IPS-NIHi11 (cell line): Measurements from ENCODE around the gene PCDHGA8.
"Not testable (repeated sequence)": the region's sequence is repeated elsewhere in the genome, so short reads cannot be mapped to it uniquely, and the experiment has no call there.

Source experiments
- DNase-seq: peaks from one replicate; pipeline ENCODE4 v3.0.0; 2012; ENCODE audit warnings: mixed read lengths, low spot score

Gene PCDHGA8

GRCh38 chr5:141392429-141393198 lies at the start of gene PCDHGA8:
PCDHGA8 (plus strand) TSS chr5:141392633; CDS start chr5:141392814, 181 bp downstream.
- DNase-seq: no peak

GRCh38 chr5:141342773-141343172 lies 49.7 kb upstream of the PCDHGA8 start:
- DNase-seq: no peak

GRCh38 chr5:141343242-141343952 lies 49.0 kb upstream of the PCDHGA8 start, which contains the start of gene PCDHGA3:
PCDHGA3 (plus strand) TSS chr5:141343829; CDS start chr5:141344034, 205 bp downstream.
- DNase-seq: peak; percentile 43

- DNase-seq: no peak
Observed at GRCh38 chr5:141343953-141344463, 48.4 kb upstream of the PCDHGA8 start.

GRCh38 chr5:141345327-141345726 lies 47.1 kb upstream of the PCDHGA8 start:
- DNase-seq: no peak

GRCh38 chr5:141346017-141346416 lies 46.4 kb upstream of the PCDHGA8 start:
- DNase-seq: not testable (repeated sequence)

GRCh38 chr5:141349917-141350619 lies 42.4 kb upstream of the PCDHGA8 start, which contains the start of gene PCDHGB1:
PCDHGB1 (plus strand) TSS chr5:141350099; CDS start chr5:141350261, 162 bp downstream.
- peak; percentile 75 for DNase-seq

GRCh38 chr5:141351591-141351990 lies 40.8 kb upstream of the PCDHGA8 start:
- no peak for DNase-seq

GRCh38 chr5:141354900-141355469 lies 37.4 kb upstream of the PCDHGA8 start, which contains the start of gene PCDHGA4:
PCDHGA4 (plus strand) TSS chr5:141355021; CDS start chr5:141355108, 87 bp downstream.
- no peak for DNase-seq

GRCh38 chr5:141355641-141356040 lies 36.8 kb upstream of the PCDHGA8 start:
- no peak for DNase-seq

- no peak for DNase-seq
Observed at GRCh38 chr5:141356133-141356532, 36.3 kb upstream of the PCDHGA8 start.

GRCh38 chr5:141356950-141357349 lies 35.5 kb upstream of the PCDHGA8 start:
- no peak for DNase-seq

- peak; percentile 41 for DNase-seq
Observed at GRCh38 chr5:141359790-141360426, 32.5 kb upstream of the PCDHGA8 start, which contains the start of gene PCDHGB2. PCDHGB2 (plus strand) TSS chr5:141359994; CDS start chr5:141360136, 142 bp downstream.

- DNase-seq: no peak
Observed at GRCh38 chr5:141360685-141361084, 31.7 kb upstream of the PCDHGA8 start.

- no peak for DNase-seq
Observed at GRCh38 chr5:141362719-141363118, 29.7 kb upstream of the PCDHGA8 start.

- no peak for DNase-seq
Observed at GRCh38 chr5:141363952-141364660, 28.3 kb upstream of the PCDHGA8 start, which contains the start of gene PCDHGA5. PCDHGA5 (plus strand) TSS chr5:141364162; CDS start chr5:141364331, 169 bp downstream.

GRCh38 chr5:141366016-141366896 lies 26.2 kb upstream of the PCDHGA8 start:
- no peak for DNase-seq

- DNase-seq: no peak
Observed at GRCh38 chr5:141369994-141370848, 22.2 kb upstream of the PCDHGA8 start, which contains the start of gene PCDHGB3. PCDHGB3 (plus strand) TSS chr5:141370242; CDS start chr5:141370395, 153 bp downstream.
